GM12878 (cell line): ENCODE measurements around the gene THADA. TPM values are rescaled to one million over a fixed set of nuclear protein-coding genes. Genes with fewer than 3 reads are reported as not detected.

Experiments
- ATF7 ChIP-seq: fragments of 450-650 bp; IDR thresholded peaks from 2 replicates; pipeline ENCODE4 v1.6.1; 2016; ENCODE audit warnings: low read depth, mild to moderate bottlenecking
- CREB1 ChIP-seq: IDR thresholded peaks from 2 replicates; pipeline ENCODE4 v1.6.1; 2012; ENCODE audit warnings: low read depth, mild to moderate bottlenecking, inconsistent platforms
- ELK1 ChIP-seq: IDR thresholded peaks from 2 replicates; pipeline ENCODE4 v1.6.1; 2012; ENCODE audit warnings: low read depth, low read length, improper control_type of control experiment
- JUNB ChIP-seq: IDR thresholded peaks from 2 replicates; pipeline ENCODE4 v1.6.1; 2016; ENCODE audit warnings: antibody characterized with exemption, mild to moderate bottlenecking
- NFYA ChIP-seq: IDR thresholded peaks from 2 replicates; pipeline ENCODE4 v1.6.1; 2011; ENCODE audit warnings: low read depth, mild to moderate bottlenecking, low read length, improper control_type of control experiment, borderline replicate concordance
- POLR2AphosphoS5 ChIP-seq: IDR thresholded peaks from 2 replicates; pipeline ENCODE4 v1.6.1; 2011; ENCODE audit warnings: mild to moderate bottlenecking, low read length, inconsistent platforms
- RELB ChIP-seq: fragments of 450-650 bp; IDR thresholded peaks from 2 replicates; pipeline ENCODE4 v1.6.1; 2017; ENCODE audit warnings: low read depth, mild to moderate bottlenecking, moderate library complexity
- USF2 ChIP-seq: IDR thresholded peaks from 2 replicates; pipeline ENCODE4 v1.6.1; 2011; ENCODE audit warnings: low read depth, low read length, improper control_type of control experiment, borderline replicate concordance
- ZNF622 ChIP-seq: fragments of 450-650 bp; IDR thresholded peaks from 2 replicates; pipeline ENCODE4 v1.6.1; 2017; ENCODE audit warnings: mild to moderate bottlenecking, inconsistent platforms
- ZZZ3 ChIP-seq: IDR thresholded peaks from 2 replicates; pipeline ENCODE4 v1.6.1; 2011; ENCODE audit warnings: low read depth; ENCODE audit not compliant: control insufficient read depth, insufficient read length
- polyA plus RNA-seq, 11 experiments: library from polyadenylated mRNA; depleted of rRNA in 4 of 11; unstranded in 6 of 11; stranded (reverse) in 5 of 11; fragments of >200 nt; fragmentation: Nextera tagmentation in 4 of 11; fragmentation: Illumina TruSeq in 1 of 11; extraction: Ambion mirVana in 4 of 11; extraction: Trizol in 1 of 11; gene quantifications; 1 replicate in 1 of 11; 2 replicates in 10 of 11; pipeline versions ENCODE4 v1.2.1 to v1.2.3, GENCODE V29; 2011 to 2016; ENCODE audit warnings: inconsistent platforms in 2 of 11, missing spikeins in 2 of 11, low read depth in 1 of 11
- total RNA-seq, 4 experiments: library from RNA; depleted of rRNA in 3 of 4; stranded (reverse); fragments of >200 nt in 3 of 4; fragmentation: Illumina TruSeq in 1 of 4; extraction: Trizol in 1 of 4; gene quantifications; 2 replicates each; pipeline versions ENCODE4 v1.2.1 to v1.2.3, GENCODE V29; 2013 to 2021
- TF ChIP-seq, protein P1 (sequence below): fragments of 450-650 bp; IDR thresholded peaks from 2 replicates; pipeline ENCODE4 v1.6.1; 2017; ENCODE audit warnings: mild to moderate bottlenecking, moderate library complexity
- TF ChIP-seq, protein P2 (sequence below), 3 experiments: IDR thresholded peaks in 2 of 3; conservative IDR thresholded peaks in 1 of 3; 2 replicates each; pipeline ENCODE4 v1.5.1; 2011; ENCODE audit warnings: low read depth in 3 of 3, low read length in 3 of 3, mild to moderate bottlenecking in 3 of 3, control low read depth in 2 of 3, moderate library complexity in 2 of 3, inconsistent platforms in 1 of 3, mixed read lengths in 1 of 3; ENCODE audit not compliant: control insufficient read depth in 2 of 3, insufficient read depth in 1 of 3; ENCODE audit errors: extremely low read depth in 1 of 3

THADA gene
- total and polyA plus RNA-seq, 10 of the 15 experiments (the other 5 are each of a cell fraction or from before 2014, with no cell fraction given) = 14.6 to 33.2 (median 23.2) TPM

DNA sequence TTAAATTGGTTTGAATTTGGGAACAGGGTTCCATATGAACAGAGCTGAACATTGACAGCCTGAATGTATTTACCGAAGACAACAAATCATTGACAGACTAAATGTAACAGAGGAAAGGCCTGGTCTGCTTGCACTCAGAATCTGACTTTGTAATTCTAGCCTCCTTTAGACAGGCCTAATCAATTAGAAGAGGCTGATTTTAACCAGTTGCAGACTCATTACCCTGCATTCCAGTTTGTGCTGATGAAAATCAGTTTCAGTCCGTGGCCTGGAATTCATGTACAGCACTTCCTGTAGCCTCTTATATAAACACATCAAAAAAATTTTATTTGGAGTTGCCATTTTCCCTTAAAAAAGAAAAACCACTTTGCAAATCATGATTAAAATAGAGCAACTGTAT is 276.3 kb downstream of the THADA start (continued):
- TF ChIP-seq, protein P1, sequence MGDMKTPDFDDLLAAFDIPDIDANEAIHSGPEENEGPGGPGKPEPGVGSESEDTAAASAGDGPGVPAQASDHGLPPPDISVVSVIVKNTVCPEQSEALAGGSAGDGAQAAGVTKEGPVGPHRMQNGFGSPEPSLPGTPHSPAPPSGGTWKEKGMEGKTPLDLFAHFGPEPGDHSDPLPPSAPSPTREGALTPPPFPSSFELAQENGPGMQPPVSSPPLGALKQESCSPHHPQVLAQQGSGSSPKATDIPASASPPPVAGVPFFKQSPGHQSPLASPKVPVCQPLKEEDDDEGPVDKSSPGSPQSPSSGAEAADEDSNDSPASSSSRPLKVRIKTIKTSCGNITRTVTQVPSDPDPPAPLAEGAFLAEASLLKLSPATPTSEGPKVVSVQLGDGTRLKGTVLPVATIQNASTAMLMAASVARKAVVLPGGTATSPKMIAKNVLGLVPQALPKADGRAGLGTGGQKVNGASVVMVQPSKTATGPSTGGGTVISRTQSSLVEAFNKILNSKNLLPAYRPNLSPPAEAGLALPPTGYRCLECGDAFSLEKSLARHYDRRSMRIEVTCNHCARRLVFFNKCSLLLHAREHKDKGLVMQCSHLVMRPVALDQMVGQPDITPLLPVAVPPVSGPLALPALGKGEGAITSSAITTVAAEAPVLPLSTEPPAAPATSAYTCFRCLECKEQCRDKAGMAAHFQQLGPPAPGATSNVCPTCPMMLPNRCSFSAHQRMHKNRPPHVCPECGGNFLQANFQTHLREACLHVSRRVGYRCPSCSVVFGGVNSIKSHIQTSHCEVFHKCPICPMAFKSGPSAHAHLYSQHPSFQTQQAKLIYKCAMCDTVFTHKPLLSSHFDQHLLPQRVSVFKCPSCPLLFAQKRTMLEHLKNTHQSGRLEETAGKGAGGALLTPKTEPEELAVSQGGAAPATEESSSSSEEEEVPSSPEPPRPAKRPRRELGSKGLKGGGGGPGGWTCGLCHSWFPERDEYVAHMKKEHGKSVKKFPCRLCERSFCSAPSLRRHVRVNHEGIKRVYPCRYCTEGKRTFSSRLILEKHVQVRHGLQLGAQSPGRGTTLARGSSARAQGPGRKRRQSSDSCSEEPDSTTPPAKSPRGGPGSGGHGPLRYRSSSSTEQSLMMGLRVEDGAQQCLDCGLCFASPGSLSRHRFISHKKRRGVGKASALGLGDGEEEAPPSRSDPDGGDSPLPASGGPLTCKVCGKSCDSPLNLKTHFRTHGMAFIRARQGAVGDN = no peak
- no peak for TF ChIP-seq ZNF622
- no peak for TF ChIP-seq POLR2AphosphoS5
- no peak for TF ChIP-seq ATF7
- TF ChIP-seq, protein P2, sequence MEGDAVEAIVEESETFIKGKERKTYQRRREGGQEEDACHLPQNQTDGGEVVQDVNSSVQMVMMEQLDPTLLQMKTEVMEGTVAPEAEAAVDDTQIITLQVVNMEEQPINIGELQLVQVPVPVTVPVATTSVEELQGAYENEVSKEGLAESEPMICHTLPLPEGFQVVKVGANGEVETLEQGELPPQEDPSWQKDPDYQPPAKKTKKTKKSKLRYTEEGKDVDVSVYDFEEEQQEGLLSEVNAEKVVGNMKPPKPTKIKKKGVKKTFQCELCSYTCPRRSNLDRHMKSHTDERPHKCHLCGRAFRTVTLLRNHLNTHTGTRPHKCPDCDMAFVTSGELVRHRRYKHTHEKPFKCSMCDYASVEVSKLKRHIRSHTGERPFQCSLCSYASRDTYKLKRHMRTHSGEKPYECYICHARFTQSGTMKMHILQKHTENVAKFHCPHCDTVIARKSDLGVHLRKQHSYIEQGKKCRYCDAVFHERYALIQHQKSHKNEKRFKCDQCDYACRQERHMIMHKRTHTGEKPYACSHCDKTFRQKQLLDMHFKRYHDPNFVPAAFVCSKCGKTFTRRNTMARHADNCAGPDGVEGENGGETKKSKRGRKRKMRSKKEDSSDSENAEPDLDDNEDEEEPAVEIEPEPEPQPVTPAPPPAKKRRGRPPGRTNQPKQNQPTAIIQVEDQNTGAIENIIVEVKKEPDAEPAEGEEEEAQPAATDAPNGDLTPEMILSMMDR (IDR thresholded peaks at IDR 0.05 in 2 of 3, conservative IDR thresholded peaks at IDR 0.05 in 1 of 3; ENCODE audit: control insufficient read depth in 2 of 3, extremely low read depth in 1 of 3, insufficient read depth in 1 of 3, low read depth in 3 of 3, low read length in 3 of 3) = no peak
- TF ChIP-seq NFYA = no peak
- TF ChIP-seq USF2 = no peak
- TF ChIP-seq CREB1 = no peak
- no peak for TF ChIP-seq RELB
- TF ChIP-seq ZZZ3 = no peak
- no peak for TF ChIP-seq ELK1
- no peak for TF ChIP-seq JUNB
